ENCODE measurements around the gene PARP15.

DNA sequence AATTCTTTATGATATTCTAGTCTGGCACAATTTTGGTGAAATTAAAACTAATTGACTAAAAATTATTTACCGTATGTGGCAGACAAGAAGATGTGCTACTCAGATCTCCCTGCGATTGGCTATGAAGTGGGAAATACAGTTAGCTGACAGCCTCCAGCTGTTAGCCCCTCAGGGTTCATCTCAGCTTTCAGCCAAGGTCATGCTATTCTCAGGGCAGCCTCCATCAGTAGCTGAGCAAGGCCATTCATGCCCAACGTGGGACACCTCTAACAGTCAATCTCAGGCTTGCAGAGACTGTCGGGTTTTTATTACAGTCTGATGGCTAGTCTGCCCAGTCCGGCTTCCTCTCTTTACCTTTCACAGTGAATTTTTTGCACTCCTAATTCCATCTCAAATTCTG lies 20.1 kb upstream of the PARP15 start:
- TF ChIP-seq POLR2A (IDR thresholded peaks at IDR 0.05) = no peak
- TF ChIP-seq, protein P1, sequence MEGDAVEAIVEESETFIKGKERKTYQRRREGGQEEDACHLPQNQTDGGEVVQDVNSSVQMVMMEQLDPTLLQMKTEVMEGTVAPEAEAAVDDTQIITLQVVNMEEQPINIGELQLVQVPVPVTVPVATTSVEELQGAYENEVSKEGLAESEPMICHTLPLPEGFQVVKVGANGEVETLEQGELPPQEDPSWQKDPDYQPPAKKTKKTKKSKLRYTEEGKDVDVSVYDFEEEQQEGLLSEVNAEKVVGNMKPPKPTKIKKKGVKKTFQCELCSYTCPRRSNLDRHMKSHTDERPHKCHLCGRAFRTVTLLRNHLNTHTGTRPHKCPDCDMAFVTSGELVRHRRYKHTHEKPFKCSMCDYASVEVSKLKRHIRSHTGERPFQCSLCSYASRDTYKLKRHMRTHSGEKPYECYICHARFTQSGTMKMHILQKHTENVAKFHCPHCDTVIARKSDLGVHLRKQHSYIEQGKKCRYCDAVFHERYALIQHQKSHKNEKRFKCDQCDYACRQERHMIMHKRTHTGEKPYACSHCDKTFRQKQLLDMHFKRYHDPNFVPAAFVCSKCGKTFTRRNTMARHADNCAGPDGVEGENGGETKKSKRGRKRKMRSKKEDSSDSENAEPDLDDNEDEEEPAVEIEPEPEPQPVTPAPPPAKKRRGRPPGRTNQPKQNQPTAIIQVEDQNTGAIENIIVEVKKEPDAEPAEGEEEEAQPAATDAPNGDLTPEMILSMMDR (IDR thresholded peaks at IDR 0.05) = no peak

Data from adrenal gland (tissue), 5 donors.